SK-N-SH treated with all-trans-retinoic acid at 6 μM for 48 hours (cell line): ENCODE measurements around the gene ZKSCAN5.

Experiments used
- CSDC2 ChIP-seq: fragments of 250-450 bp; sonication (Bioruptor Pico); IDR thresholded peaks from 2 replicates; pipeline ENCODE4 v1.5.0; 2020; ENCODE audit warnings: mild to moderate bottlenecking, moderate library complexity
- TOX ChIP-seq: fragments of 250-450 bp; sonication (Bioruptor Pico); IDR thresholded peaks from 2 replicates; pipeline ENCODE4 v1.8.0; 2021; ENCODE audit warnings: mild to moderate bottlenecking, moderate library complexity, borderline replicate concordance
- TF ChIP-seq, protein P1 (sequence below): fragments of 250-450 bp; sonication (Bioruptor Pico); IDR thresholded peaks from 2 replicates; pipeline ENCODE4 v1.8.0; 2020; ENCODE audit warnings: mild to moderate bottlenecking, moderate library complexity, borderline replicate concordance
- TF ChIP-seq, protein P2 (sequence below): fragments of 250-450 bp; sonication (Bioruptor Pico); IDR thresholded peaks from 2 replicates; pipeline ENCODE4 v1.5.1; 2020; ENCODE audit warnings: low read depth, mild to moderate bottlenecking, moderate library complexity

DNA sequence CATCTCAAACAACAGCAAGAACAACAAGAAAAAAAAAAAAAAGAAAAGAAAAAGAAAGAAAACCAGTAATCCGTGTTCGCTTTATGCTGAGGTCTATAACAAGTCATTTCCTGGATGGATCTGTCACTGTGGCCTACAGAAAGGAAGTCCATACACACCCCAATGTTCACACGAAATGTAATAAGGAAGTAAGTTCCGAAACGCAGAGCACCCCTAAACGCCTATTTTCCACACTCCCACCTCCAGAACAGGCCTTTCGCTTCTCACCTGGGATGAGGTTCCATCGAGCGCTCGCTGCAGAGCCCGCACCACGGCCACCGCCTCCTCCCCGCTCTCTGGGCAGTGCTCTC, 5.1 kb upstream of the ZKSCAN5 start:
- TF ChIP-seq, protein P1, sequence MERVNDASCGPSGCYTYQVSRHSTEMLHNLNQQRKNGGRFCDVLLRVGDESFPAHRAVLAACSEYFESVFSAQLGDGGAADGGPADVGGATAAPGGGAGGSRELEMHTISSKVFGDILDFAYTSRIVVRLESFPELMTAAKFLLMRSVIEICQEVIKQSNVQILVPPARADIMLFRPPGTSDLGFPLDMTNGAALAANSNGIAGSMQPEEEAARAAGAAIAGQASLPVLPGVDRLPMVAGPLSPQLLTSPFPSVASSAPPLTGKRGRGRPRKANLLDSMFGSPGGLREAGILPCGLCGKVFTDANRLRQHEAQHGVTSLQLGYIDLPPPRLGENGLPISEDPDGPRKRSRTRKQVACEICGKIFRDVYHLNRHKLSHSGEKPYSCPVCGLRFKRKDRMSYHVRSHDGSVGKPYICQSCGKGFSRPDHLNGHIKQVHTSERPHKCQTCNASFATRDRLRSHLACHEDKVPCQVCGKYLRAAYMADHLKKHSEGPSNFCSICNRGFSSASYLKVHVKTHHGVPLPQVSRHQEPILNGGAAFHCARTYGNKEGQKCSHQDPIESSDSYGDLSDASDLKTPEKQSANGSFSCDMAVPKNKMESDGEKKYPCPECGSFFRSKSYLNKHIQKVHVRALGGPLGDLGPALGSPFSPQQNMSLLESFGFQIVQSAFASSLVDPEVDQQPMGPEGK (CRISPR knock-in tag): no peak
- TF ChIP-seq TOX (CRISPR knock-in tag) (no peak), CSDC2 (CRISPR knock-in tag) (no peak)
- TF ChIP-seq, protein P2, sequence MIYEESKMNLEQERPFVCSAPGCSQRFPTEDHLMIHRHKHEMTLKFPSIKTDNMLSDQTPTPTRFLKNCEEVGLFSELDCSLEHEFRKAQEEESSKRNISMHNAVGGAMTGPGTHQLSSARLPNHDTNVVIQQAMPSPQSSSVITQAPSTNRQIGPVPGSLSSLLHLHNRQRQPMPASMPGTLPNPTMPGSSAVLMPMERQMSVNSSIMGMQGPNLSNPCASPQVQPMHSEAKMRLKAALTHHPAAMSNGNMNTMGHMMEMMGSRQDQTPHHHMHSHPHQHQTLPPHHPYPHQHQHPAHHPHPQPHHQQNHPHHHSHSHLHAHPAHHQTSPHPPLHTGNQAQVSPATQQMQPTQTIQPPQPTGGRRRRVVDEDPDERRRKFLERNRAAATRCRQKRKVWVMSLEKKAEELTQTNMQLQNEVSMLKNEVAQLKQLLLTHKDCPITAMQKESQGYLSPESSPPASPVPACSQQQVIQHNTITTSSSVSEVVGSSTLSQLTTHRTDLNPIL (CRISPR knock-in tag): no peak
